WERI-Rb-1 (cell line): ENCODE results near the gene AK3.

ENCODE experiments used
- DNase-seq: peaks from one replicate; pipeline ENCODE4 v3.0.0-alpha.2; 2020
- H3K27ac ChIP-seq: fragments of 250-450 bp; sonication (Bioruptor Pico); 2 replicates; pipeline ENCODE4 v1.5.1; 2020; ENCODE audit warnings: mild to moderate bottlenecking, moderate library complexity
- H3K27me3 ChIP-seq: fragments of 250-450 bp; sonication (Bioruptor Pico); 2 replicates; pipeline ENCODE4 v1.5.1; 2021; ENCODE audit warnings: mild to moderate bottlenecking, low read depth, moderate library complexity; ENCODE audit not compliant: insufficient read depth, severe bottlenecking
- H3K36me3 ChIP-seq: fragments of 250-450 bp; sonication (Bioruptor Pico); 2 replicates; pipeline ENCODE4 v1.5.1; 2020; ENCODE audit warnings: mild to moderate bottlenecking, moderate library complexity
- H3K4me3 ChIP-seq: 2 replicates; pipeline ENCODE4 v1.5.1; 2011; ENCODE audit warnings: low read depth, mild to moderate bottlenecking, control low read depth, low read length
- H3K9me3 ChIP-seq: fragments of 250-450 bp; sonication (Bioruptor Pico); 2 replicates; pipeline ENCODE4 v1.5.1; 2021; ENCODE audit warnings: mild to moderate bottlenecking, moderate library complexity; ENCODE audit not compliant: severe bottlenecking
- TF ChIP-seq, protein P1 (sequence below): IDR thresholded peaks from 2 replicates; pipeline ENCODE4 v1.5.1; 2011; ENCODE audit warnings: low read depth, mild to moderate bottlenecking, control low read depth, inconsistent platforms, low read length

AK3 gene

DNA sequence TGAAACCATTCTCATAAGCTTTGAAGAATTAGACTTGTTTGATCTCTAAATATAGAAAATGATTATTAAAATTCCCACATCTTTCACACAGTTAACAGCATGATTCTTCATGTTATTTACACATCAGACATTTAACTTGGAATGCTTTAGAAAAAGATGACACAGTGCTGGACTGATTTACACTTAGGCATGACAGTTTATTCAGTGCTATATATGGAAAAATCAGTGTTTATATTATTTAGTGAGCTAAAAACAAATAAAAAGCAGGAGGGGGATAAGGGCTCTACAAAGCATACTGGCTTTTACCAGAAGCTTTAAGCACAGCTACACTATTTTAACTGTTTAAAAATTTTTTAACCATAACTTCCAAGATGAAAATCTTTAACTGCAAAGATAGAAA is 31.6 kb downstream of the AK3 start:
- Histone ChIP-seq H3K27me3 (no peaks in the 10 kb centered on the region), H3K27ac (no peak overlapping the region), H3K9me3 (no peaks in the 10 kb centered on the region), H3K36me3 (peaks cover 26% of the 10 kb centered on the region), H3K4me3 (no peak overlapping the region)
- no peak for DNase-seq
- TF ChIP-seq, protein P1, sequence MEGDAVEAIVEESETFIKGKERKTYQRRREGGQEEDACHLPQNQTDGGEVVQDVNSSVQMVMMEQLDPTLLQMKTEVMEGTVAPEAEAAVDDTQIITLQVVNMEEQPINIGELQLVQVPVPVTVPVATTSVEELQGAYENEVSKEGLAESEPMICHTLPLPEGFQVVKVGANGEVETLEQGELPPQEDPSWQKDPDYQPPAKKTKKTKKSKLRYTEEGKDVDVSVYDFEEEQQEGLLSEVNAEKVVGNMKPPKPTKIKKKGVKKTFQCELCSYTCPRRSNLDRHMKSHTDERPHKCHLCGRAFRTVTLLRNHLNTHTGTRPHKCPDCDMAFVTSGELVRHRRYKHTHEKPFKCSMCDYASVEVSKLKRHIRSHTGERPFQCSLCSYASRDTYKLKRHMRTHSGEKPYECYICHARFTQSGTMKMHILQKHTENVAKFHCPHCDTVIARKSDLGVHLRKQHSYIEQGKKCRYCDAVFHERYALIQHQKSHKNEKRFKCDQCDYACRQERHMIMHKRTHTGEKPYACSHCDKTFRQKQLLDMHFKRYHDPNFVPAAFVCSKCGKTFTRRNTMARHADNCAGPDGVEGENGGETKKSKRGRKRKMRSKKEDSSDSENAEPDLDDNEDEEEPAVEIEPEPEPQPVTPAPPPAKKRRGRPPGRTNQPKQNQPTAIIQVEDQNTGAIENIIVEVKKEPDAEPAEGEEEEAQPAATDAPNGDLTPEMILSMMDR: no peak

DNA sequence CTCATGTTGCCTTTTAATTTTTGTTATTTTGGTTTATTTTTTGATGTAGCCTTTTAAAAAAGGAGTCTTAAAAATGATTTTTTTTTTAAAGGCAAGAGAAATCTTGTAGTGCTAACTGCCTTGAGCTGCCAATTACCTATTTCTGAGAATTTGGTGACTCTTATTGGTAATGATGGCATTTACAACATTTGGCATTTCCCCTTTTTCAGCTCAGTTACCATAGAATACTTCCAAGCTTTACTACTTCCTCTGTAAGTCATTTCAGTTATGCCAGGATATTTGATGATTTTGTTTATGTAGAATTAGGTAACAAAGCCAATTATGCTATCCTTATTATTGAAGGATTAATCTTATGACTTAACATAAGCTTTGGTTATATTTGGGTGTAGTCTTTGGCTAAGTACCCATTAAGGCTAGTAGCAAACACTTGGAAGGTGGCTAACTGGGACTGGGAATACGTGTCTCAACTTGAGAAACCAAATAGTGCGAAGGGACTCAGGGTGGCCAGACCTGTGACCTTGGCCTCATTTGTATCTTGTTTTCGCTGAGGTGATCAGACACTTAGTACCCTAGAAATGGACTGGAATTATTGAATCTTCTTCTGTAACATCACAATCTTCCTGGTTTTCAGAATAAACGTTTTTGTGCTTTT is 33.9 kb downstream of the AK3 start:
- no peaks in the 10 kb centered on the region for H3K27me3 ChIP-seq
- H3K4me3 ChIP-seq: no peak overlapping the region
- H3K27ac ChIP-seq: no peak overlapping the region
- TF ChIP-seq, protein P1: no peak
- DNase-seq: no peak
- no peaks in the 10 kb centered on the region for H3K9me3 ChIP-seq
- H3K36me3 ChIP-seq: peaks cover 22% of the 10 kb centered on the region

DNA sequence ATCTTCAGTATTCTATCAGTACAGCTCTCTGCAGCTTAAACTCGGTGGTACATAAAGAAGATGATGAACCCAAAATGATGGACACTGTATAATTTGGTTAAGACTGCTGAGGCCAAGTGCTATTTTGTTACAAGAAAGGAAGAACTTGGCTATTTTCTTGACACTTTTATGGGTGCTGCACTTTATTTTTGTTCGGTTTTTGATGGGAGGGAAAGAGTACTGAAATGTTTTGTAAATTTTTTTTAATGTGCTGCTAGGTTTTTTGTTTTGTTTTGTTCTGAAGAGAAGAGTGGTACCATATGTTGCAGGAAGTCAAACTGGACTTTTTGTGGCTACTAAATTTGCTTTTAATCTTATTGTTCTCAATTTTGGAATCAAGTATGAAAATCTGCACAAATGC is 35.0 kb downstream of the AK3 start:
- TF ChIP-seq, protein P1: no peak

DNA sequence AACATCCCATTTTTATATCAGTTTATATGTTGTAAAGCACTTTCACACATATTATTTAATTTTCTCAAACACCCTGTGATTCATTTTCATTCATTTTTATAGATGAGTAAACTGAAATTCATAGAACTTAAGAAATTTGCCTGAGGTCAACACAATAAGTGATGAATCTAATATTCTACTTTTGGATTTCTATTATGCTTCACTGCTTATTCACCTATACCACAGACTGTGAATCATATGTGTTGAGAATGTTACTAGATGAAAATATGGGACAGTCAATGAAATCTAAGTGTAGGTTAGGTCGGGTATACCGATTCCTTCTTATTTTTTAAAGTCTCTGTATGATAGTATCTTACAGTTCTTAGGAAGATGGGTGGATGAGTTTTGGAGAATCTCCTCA is 36.9 kb downstream of the AK3 start:
- Histone ChIP-seq H3K27ac (no peak overlapping the region), H3K4me3 (no peak overlapping the region), H3K27me3 (no peaks in the 10 kb centered on the region), H3K9me3 (no peaks in the 10 kb centered on the region), H3K36me3 (peaks cover 14% of the 10 kb centered on the region)
- TF ChIP-seq, protein P1: no peak
- DNase-seq: no peak

More for the DNA sequence above, 35.0 kb downstream of the AK3 start:
- Histone ChIP-seq H3K9me3 (no peaks in the 10 kb centered on the region), H3K36me3 (peaks cover 14% of the 10 kb centered on the region), H3K4me3 (no peak overlapping the region), H3K27me3 (no peaks in the 10 kb centered on the region), H3K27ac (no peak overlapping the region)
- DNase-seq: no peak

DNA sequence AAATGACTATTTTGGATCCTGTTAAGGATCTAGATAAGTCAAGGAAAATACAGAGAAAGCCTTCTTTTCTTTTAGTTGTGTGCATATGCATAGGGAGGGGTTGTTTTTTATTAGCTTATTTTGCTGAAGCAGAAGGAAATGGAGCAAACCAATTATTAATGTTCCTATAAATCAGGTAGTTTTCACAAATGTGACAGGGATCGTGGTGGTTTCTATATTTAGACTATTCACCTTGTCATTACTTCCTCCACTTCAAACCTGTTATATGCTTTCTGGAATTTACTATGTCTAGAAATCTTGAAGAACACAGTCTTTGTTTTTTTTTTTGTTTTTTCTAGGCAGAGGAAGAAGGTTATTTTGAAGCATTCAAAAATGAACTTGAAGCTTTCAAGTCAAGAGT is 39.5 kb downstream of the AK3 start:
- H3K27me3 ChIP-seq: no peaks in the 10 kb centered on the region
- peaks cover 31% of the 10 kb centered on the region for H3K36me3 ChIP-seq
- no peak for DNase-seq
- H3K4me3 ChIP-seq: no peak overlapping the region
- no peak overlapping the region for H3K27ac ChIP-seq
- H3K9me3 ChIP-seq: no peaks in the 10 kb centered on the region
- TF ChIP-seq, protein P1: no peak

DNA sequence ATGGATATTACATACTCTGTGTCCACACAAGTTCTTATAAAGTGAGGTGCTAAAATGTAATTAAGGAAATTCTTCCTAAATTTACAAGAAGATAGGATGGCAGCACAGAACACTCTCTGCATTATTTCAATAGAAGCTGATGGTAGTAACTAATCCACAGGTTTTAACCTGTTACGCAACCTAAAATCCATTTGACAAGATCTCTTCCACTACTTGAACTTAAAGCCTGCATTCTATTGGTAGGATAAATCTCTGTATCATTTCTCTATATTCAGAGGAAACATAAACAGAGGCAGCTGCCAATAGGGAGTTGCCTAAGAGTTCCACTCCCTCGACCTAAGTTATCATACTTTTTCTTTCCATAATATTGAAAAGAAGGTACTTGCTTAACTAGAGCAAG is 40.1 kb downstream of the AK3 start:
- DNase-seq: no peak
- Histone ChIP-seq H3K36me3 (peaks cover 31% of the 10 kb centered on the region), H3K4me3 (no peak overlapping the region), H3K9me3 (no peaks in the 10 kb centered on the region), H3K27ac (no peak overlapping the region), H3K27me3 (no peaks in the 10 kb centered on the region)
- TF ChIP-seq, protein P1: no peak
